ENCODE data around the gene ZNF106. TPM values are rescaled to one million over a fixed set of nuclear protein-coding genes. Genes with fewer than 3 reads are reported as not detected.

Gene ZNF106
- total RNA-seq, 1 experiment from 2014 or later, result 58.2 TPM

DNA sequence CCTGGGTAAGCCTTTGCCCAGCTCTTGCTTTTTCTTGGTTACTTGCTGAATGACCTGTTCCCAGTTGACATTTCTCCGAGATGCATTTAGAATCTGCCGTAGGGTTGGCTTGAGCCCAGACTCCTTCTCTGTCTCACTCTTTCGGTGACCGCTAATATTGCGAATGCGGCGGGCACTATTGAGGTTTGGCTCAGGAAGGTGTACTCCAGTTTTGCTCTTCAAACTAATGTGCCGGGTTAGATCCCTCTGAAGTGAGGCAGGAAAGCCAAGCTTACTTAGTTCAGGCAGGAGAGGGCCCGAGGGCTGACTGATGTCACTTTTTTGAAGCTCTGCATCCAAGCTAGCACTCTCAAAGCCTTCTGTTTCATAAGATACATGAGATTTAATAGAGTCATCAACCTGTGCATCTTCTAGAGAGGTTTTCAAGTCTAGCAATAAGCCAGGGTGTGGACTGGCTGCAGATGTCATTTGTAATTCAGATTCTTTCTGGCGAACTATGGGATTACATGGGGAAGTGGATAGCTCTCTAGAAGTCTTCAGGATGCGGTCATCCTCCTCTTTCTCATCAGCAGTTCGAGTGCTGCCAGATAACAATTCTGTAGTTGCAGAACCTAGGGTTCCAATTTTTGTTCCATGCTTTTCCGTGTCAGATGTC, 41.0 kb downstream of the ZNF106 start:
- DNase-seq (ENCODE audit: low spot score), result no peak
- Mint-ChIP-seq H3K4me1 (no peaks in the 10 kb centered on the region), H3K27me3 (ENCODE audit: low read depth) (no peaks in the 10 kb centered on the region), H3K27ac (peak overlapping the region; percentile 20; the same call in 1 of the 2 replicates), H3K9me3 (no peaks in the 10 kb centered on the region), H3K4me3 (no peak overlapping the region), H3K36me3 (peaks cover 39% of the 10 kb centered on the region)
- ChIA-PET CTCF (no interaction called here), POLR2A (no interaction called here)
- ATAC-seq, result no peak
- no peak for TF ChIP-seq ZNF396 (CRISPR knock-in tag; IDR thresholded peaks at IDR 0.05; ENCODE audit: borderline replicate concordance)
- TF ChIP-seq ZNF121 (CRISPR knock-in tag; IDR thresholded peaks at IDR 0.05), result no peak
- TF ChIP-seq HMGA2 (CRISPR knock-in tag; IDR thresholded peaks at IDR 0.05), result no peak
- TF ChIP-seq ZNF138 (CRISPR knock-in tag; conservative IDR thresholded peaks at IDR 0.05), result no peak
- TF ChIP-seq KAT7 (CRISPR knock-in tag; IDR thresholded peaks at IDR 0.05; ENCODE audit: borderline replicate concordance), result no peak
- no peak for TF ChIP-seq TP53 (CRISPR knock-in tag; IDR thresholded peaks at IDR 0.05)
- TF ChIP-seq, protein P1, sequence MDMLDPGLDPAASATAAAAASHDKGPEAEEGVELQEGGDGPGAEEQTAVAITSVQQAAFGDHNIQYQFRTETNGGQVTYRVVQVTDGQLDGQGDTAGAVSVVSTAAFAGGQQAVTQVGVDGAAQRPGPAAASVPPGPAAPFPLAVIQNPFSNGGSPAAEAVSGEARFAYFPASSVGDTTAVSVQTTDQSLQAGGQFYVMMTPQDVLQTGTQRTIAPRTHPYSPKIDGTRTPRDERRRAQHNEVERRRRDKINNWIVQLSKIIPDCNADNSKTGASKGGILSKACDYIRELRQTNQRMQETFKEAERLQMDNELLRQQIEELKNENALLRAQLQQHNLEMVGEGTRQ (CRISPR knock-in tag; IDR thresholded peaks at IDR 0.05), result no peak
- TF ChIP-seq SMAD4 (CRISPR knock-in tag; IDR thresholded peaks at IDR 0.05), result no peak
- TF ChIP-seq, protein P2, sequence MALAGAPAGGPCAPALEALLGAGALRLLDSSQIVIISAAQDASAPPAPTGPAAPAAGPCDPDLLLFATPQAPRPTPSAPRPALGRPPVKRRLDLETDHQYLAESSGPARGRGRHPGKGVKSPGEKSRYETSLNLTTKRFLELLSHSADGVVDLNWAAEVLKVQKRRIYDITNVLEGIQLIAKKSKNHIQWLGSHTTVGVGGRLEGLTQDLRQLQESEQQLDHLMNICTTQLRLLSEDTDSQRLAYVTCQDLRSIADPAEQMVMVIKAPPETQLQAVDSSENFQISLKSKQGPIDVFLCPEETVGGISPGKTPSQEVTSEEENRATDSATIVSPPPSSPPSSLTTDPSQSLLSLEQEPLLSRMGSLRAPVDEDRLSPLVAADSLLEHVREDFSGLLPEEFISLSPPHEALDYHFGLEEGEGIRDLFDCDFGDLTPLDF (CRISPR knock-in tag; IDR thresholded peaks at IDR 0.05), result no peak
- TF ChIP-seq, protein P3, sequence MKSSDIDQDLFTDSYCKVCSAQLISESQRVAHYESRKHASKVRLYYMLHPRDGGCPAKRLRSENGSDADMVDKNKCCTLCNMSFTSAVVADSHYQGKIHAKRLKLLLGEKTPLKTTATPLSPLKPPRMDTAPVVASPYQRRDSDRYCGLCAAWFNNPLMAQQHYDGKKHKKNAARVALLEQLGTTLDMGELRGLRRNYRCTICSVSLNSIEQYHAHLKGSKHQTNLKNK (CRISPR knock-in tag; IDR thresholded peaks at IDR 0.05), result no peak
- TF ChIP-seq NR1H2 (CRISPR knock-in tag; IDR thresholded peaks at IDR 0.05), result no peak
- no peak for TF ChIP-seq ZNF671 (CRISPR knock-in tag; IDR thresholded peaks at IDR 0.05)
- no peak for TF ChIP-seq OVOL2 (CRISPR knock-in tag; IDR thresholded peaks at IDR 0.05; ENCODE audit: borderline replicate concordance)
- no peak for TF ChIP-seq ZBTB21 (CRISPR knock-in tag; IDR thresholded peaks at IDR 0.05; ENCODE audit: borderline replicate concordance)
- TF ChIP-seq, protein P4, sequence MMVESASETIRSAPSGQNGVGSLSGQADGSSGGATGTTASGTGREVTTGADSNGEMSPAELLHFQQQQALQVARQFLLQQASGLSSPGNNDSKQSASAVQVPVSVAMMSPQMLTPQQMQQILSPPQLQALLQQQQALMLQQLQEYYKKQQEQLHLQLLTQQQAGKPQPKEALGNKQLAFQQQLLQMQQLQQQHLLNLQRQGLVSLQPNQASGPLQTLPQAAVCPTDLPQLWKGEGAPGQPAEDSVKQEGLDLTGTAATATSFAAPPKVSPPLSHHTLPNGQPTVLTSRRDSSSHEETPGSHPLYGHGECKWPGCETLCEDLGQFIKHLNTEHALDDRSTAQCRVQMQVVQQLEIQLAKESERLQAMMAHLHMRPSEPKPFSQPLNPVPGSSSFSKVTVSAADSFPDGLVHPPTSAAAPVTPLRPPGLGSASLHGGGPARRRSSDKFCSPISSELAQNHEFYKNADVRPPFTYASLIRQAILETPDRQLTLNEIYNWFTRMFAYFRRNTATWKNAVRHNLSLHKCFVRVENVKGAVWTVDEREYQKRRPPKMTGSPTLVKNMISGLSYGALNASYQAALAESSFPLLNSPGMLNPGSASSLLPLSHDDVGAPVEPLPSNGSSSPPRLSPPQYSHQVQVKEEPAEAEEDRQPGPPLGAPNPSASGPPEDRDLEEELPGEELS (CRISPR knock-in tag; IDR thresholded peaks at IDR 0.05), result no peak

DNA sequence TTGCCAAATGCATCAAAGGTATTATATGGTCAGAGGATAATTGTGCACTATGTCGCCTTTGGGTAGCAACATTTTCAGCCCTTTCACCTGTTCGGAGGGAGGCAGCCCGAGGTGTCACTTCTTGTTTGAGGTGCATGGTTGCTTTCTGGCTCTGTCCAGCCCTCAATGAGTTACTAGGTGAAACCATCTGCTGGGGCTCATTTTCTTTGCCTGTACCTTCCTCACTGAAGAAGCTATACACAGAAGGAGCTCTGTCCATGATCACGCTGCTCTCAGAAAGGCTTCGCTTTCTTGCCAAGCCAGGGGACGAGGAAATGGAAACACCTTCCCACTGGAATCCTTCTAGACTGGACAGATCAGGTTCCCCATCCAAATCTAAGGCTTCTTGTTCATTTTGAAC, 42.7 kb downstream of the ZNF106 start:
- no peaks in the 10 kb centered on the region for H3K4me1 Mint-ChIP-seq
- CTCF ChIA-PET, result no interaction called here
- no peaks in the 10 kb centered on the region for H3K27me3 Mint-ChIP-seq (ENCODE audit: low read depth)
- TF ChIP-seq TEAD4 (CRISPR knock-in tag; IDR thresholded peaks at IDR 0.05) (no peak), FOXK1 (CRISPR knock-in tag; IDR thresholded peaks at IDR 0.05) (no peak), ZNF138 (CRISPR knock-in tag; conservative IDR thresholded peaks at IDR 0.05) (no peak), RELA (CRISPR knock-in tag; IDR thresholded peaks at IDR 0.05; ENCODE audit: borderline replicate concordance) (no peak), SOX15 (CRISPR knock-in tag; IDR thresholded peaks at IDR 0.05) (no peak)
- TF ChIP-seq, protein P5, sequence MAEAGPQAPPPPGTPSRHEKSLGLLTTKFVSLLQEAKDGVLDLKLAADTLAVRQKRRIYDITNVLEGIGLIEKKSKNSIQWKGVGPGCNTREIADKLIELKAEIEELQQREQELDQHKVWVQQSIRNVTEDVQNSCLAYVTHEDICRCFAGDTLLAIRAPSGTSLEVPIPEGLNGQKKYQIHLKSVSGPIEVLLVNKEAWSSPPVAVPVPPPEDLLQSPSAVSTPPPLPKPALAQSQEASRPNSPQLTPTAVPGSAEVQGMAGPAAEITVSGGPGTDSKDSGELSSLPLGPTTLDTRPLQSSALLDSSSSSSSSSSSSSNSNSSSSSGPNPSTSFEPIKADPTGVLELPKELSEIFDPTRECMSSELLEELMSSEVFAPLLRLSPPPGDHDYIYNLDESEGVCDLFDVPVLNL (CRISPR knock-in tag; IDR thresholded peaks at IDR 0.05; ENCODE audit: borderline replicate concordance, low read depth), result no peak
- TF ChIP-seq, protein P6, sequence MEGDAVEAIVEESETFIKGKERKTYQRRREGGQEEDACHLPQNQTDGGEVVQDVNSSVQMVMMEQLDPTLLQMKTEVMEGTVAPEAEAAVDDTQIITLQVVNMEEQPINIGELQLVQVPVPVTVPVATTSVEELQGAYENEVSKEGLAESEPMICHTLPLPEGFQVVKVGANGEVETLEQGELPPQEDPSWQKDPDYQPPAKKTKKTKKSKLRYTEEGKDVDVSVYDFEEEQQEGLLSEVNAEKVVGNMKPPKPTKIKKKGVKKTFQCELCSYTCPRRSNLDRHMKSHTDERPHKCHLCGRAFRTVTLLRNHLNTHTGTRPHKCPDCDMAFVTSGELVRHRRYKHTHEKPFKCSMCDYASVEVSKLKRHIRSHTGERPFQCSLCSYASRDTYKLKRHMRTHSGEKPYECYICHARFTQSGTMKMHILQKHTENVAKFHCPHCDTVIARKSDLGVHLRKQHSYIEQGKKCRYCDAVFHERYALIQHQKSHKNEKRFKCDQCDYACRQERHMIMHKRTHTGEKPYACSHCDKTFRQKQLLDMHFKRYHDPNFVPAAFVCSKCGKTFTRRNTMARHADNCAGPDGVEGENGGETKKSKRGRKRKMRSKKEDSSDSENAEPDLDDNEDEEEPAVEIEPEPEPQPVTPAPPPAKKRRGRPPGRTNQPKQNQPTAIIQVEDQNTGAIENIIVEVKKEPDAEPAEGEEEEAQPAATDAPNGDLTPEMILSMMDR (IDR thresholded peaks at IDR 0.05), result no peak
- TF ChIP-seq, protein P7, sequence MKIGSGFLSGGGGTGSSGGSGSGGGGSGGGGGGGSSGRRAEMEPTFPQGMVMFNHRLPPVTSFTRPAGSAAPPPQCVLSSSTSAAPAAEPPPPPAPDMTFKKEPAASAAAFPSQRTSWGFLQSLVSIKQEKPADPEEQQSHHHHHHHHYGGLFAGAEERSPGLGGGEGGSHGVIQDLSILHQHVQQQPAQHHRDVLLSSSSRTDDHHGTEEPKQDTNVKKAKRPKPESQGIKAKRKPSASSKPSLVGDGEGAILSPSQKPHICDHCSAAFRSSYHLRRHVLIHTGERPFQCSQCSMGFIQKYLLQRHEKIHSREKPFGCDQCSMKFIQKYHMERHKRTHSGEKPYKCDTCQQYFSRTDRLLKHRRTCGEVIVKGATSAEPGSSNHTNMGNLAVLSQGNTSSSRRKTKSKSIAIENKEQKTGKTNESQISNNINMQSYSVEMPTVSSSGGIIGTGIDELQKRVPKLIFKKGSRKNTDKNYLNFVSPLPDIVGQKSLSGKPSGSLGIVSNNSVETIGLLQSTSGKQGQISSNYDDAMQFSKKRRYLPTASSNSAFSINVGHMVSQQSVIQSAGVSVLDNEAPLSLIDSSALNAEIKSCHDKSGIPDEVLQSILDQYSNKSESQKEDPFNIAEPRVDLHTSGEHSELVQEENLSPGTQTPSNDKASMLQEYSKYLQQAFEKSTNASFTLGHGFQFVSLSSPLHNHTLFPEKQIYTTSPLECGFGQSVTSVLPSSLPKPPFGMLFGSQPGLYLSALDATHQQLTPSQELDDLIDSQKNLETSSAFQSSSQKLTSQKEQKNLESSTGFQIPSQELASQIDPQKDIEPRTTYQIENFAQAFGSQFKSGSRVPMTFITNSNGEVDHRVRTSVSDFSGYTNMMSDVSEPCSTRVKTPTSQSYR (CRISPR knock-in tag; IDR thresholded peaks at IDR 0.05), result no peak
- TF ChIP-seq, protein P8, sequence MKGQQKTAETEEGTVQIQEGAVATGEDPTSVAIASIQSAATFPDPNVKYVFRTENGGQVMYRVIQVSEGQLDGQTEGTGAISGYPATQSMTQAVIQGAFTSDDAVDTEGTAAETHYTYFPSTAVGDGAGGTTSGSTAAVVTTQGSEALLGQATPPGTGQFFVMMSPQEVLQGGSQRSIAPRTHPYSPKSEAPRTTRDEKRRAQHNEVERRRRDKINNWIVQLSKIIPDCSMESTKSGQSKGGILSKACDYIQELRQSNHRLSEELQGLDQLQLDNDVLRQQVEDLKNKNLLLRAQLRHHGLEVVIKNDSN (CRISPR knock-in tag; IDR thresholded peaks at IDR 0.05), result no peak
- TF ChIP-seq, protein P9, sequence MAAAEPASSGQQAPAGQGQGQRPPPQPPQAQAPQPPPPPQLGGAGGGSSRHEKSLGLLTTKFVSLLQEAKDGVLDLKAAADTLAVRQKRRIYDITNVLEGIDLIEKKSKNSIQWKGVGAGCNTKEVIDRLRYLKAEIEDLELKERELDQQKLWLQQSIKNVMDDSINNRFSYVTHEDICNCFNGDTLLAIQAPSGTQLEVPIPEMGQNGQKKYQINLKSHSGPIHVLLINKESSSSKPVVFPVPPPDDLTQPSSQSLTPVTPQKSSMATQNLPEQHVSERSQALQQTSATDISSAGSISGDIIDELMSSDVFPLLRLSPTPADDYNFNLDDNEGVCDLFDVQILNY (CRISPR knock-in tag; IDR thresholded peaks at IDR 0.05), result no peak

More for the DNA sequence above, 42.7 kb downstream of the ZNF106 start:
- ATAC-seq, result no peak
- DNase-seq (ENCODE audit: low spot score), result no peak
- Mint-ChIP-seq H3K4me3 (no peak overlapping the region), H3K9me3 (no peaks in the 10 kb centered on the region), H3K36me3 (peaks cover 44% of the 10 kb centered on the region), H3K27ac (no peak overlapping the region)
- POLR2A ChIA-PET, result no interaction called here
